Muscle layer of duodenum (tissue), 2 donors: ENCODE measurements around the gene RNASEH1.

Source experiments
- H3K27ac ChIP-seq: one replicate; pipeline ENCODE4 v1.7.0; 2013; ENCODE audit warnings: mild to moderate bottlenecking, low read length
- H3K27me3 ChIP-seq: one replicate; pipeline ENCODE4 v1.7.0; 2013; ENCODE audit warnings: low read depth, mild to moderate bottlenecking, control low read depth, low read length
- H3K36me3 ChIP-seq, 2 donors: one replicate each; pipeline ENCODE4 v1.7.0; 2013; ENCODE audit warnings: low read length in 2 of 2, control low read depth in 1 of 2, mild to moderate bottlenecking in 1 of 2; ENCODE audit not compliant: insufficient read depth in 2 of 2, control insufficient read depth in 1 of 2
- H3K4me1 ChIP-seq, 2 donors: one replicate each; pipeline ENCODE4 v1.7.0; 2013; ENCODE audit warnings: low read length in 2 of 2, mild to moderate bottlenecking in 2 of 2, control low read depth in 1 of 2, moderate library complexity in 1 of 2; ENCODE audit not compliant: insufficient read depth in 2 of 2, control insufficient read depth in 1 of 2
- H3K4me3 ChIP-seq, 2 donors: one replicate each; pipeline ENCODE4 v1.7.0; 2013; ENCODE audit warnings: low read length in 2 of 2, low read depth in 1 of 2, mild to moderate bottlenecking in 1 of 2
- H3K9me3 ChIP-seq, 2 donors: one replicate each; pipeline ENCODE4 v1.7.0; 2013; ENCODE audit warnings: low read length in 2 of 2, control low read depth in 1 of 2, mild to moderate bottlenecking in 1 of 2; ENCODE audit not compliant: control insufficient read depth in 1 of 2
- donor health status: healthy.

Gene RNASEH1

DNA sequence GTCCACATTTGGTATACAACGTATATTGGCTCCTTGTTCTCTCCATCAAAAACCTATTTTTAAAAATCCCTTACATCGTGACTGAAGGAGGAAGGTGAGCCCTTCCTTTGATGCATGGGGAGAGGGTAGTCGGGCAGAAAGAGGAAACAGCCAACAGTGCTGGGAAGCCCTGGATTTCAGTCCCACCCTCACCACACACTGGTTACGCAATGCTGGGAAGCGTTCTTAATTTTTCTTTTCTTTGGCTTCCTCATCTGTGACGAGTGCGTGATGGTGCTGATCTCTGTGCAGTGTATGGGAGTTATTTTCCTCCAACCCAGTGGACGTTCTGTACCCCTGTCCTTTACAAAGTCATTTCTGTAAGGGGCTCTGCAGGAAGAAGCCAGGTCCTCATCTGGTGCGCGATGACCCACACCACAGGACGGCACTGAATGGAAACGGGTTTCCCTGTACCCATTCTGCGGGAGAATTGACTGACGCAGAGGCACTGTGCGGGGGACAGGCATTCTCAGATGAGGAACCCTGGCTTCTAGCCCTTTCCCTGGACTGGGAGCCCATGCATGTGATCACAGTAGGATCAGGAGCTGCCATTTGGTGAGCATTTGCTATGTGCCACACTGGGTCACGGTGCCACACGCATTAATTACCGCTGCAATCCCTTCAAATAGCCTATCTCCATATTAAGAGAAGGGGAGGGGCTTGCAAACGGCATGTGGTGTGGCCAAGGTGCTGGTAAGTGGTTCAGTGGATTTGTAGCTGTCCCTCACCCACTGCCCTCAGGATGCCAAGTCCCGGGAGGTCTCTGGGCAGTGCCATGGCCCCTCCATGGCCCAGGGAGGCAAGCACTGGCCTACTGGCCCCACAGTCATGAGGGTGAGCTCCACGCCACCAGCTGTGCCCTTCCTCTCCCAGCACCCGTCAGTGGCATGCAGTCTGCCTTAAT, 41.0 kb upstream of the RNASEH1 start:
- peaks cover 0 to under 1% of the 10 kb centered on the region in 2 donors for H3K4me1 ChIP-seq
- H3K27me3 ChIP-seq, result no peaks in the 10 kb centered on the region
- no peak overlapping the region for H3K4me3 ChIP-seq
- H3K27ac ChIP-seq, result no peak overlapping the region
- H3K36me3 ChIP-seq, result no peaks in the 10 kb centered on the region
- H3K9me3 ChIP-seq, result no peaks in the 10 kb centered on the region

DNA sequence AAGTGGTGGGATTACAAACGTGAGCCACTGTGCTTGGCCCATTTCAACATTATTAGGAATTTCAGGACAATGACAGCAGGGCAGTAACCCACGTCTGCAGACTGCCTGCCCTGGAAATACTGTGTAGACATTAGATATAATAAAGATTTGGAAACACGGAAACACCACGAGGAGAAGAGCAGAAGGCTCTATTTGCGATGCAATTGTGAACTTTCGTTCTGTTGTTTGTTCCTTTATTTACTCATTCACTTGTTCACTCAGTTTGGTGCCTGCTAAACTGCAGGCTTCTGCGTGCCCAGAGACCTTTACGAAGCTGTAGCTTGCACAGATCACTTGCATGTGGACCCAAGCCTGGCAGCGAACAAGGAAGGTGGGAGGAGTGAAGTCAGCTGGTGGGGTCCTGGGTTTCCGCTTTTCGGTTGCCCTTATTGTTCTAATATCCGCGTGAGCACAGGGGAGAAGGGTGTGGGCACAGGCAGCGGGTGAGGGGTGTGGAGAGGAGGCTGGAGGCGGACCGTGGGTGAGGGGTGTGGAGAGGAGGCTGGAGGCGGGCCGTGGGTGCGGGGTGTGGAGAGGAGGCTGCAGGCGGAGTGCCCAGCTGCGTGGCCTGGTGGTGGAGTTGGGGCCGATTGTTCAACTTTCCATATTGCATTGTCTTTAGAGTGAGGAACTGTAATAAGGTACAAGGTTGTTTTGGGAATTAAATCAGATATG, 40.2 kb upstream of the RNASEH1 start:
- Histone ChIP-seq H3K4me1 (no peaks in the 10 kb centered on the region), H3K36me3 (no peaks in the 10 kb centered on the region), H3K27ac (no peak overlapping the region), H3K9me3 (no peaks in the 10 kb centered on the region), H3K4me3 (no peak overlapping the region), H3K27me3 (no peaks in the 10 kb centered on the region)

DNA sequence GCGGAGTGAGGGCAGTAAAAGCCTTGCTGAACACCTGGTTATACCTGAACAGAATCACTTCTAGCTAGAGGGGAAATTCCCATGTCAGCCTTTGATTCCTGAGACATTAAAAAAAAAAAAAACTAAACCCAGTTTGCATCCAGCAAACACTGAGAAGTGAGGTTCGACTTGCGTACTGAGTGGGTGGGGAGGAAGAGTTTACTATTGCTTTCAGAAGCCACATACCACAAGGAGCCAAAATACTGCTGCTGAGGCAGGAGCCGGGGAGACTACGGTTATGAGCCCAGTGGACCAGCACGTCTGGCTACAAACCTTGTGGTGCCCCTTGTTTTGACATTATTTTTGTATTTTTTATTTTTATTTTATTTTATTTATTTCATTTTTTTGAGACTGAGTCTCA, 39.4 kb upstream of the RNASEH1 start:
- Histone ChIP-seq H3K36me3 (no peaks in the 10 kb centered on the region), H3K27me3 (no peaks in the 10 kb centered on the region), H3K4me3 (no peak overlapping the region), H3K27ac (no peak overlapping the region), H3K9me3 (no peaks in the 10 kb centered on the region), H3K4me1 (no peaks in the 10 kb centered on the region)

DNA sequence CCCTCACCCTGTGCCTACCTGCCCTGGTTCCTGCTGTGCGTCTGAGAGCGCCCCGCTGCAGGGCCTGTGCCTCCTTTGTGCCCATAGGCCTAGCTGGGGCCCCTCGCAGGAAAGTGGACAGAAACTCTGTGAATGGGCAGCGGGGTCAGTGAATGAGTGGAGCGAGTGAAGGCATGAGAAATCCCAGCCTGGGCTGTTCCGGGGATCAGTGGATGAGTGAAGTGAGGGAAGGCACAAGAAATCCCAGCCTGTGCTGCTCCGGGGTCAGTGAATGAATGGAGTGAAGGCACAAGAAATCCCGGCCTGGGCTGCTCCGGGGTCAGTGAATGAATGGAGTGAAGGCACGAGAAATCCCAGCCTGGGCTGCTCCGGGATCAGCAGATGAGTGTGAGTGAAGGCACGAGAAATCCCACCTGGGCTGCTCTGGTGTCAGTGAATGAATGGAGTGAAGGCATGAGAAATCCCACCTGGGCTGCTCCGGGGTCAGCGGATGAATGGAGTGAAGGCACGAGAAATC, 38.8 kb upstream of the RNASEH1 start:
- H3K4me1 ChIP-seq, result no peaks in the 10 kb centered on the region

DNA sequence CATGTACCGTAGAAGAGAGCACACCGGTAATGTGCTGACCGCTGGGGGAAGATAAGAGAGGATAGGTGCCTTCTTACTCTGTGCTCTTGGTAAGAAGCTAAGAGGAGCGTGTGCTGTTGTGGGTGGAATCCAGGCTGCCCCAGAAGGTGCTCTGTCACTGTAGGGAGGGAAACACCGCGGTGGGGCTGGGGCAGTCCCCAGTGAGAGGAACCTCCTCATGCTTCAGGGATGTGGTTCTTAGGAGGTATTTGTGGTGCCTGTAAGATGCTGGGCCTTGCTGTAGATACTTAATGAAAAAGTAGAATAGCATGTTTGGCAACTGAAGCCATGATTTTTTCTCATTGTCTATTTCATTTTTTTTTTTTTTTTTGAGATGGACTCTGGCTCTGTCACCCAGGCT, 37.9 kb upstream of the RNASEH1 start:
- Histone ChIP-seq H3K27me3 (no peaks in the 10 kb centered on the region), H3K4me3 (no peak overlapping the region), H3K4me1 (no peaks in the 10 kb centered on the region), H3K9me3 (no peaks in the 10 kb centered on the region), H3K36me3 (no peaks in the 10 kb centered on the region), H3K27ac (no peak overlapping the region)

More for the DNA sequence above, 38.8 kb upstream of the RNASEH1 start:
- no peaks in the 10 kb centered on the region for H3K36me3 ChIP-seq
- H3K9me3 ChIP-seq, result no peaks in the 10 kb centered on the region
- no peaks in the 10 kb centered on the region for H3K27me3 ChIP-seq
- no peak overlapping the region for H3K4me3 ChIP-seq
- H3K27ac ChIP-seq, result no peak overlapping the region

DNA sequence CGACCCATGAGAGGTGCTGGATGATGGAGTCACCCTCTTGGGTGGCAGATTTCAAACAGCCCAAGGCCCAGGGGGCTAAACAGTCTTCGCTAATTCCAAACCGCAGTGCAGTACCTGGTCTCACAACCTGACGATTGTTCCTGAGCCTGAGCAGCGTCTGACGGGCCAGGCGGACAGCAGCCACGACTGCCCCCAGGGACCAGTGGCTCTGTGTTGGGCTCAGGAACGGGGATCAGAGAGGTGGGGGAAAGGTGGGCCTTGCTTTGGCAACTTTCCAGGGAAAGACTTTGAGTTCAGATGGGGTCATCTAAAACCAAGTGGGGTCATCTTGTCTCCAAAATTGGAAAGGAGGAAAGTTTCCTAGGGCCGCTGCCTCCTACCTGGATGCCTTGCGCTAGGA, 37.3 kb upstream of the RNASEH1 start:
- peak overlapping the region in 1 of 2 donors; percentile 38 for H3K4me3 ChIP-seq
- H3K36me3 ChIP-seq, result no peaks in the 10 kb centered on the region
- H3K27ac ChIP-seq, result no peak overlapping the region

DNA sequence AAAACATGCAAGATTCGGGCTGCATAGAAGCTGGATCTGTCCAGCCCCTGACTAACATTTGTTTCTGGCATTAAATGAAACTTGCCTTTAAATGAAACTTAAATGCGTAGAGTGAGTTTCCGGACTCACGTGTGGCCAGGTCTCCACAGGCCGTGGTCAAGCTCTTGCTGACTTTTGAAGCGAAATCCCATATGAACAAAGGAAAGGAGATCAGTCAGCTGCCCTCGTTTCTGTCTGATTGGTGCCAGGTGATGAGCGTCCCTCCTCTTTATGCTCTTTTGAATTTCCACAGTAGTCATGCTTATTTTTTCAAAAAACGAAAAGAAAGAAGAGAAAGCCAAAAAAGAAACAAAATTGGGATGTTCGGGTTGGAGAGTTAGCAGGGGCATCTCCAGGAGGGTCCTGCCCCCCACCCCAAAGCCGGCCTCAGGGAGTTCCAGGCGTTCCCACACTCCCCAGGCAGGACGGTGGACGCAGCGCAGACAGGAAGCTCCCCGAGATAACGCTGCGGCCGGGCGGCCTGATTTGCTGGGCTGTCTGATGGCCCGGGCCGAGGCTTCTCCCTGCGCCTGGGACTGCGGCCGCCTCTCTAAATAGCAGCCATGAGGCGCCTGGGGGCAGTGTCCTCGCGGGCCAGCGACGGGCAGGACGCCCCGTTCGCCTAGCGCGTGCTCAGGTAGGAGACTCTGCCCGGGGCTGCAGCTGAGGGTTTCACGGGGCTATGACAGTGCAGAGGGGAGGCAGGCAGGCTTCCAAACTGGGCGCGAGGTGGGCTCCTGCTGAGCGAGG, 36.6 kb upstream of the RNASEH1 start, which contains the start of gene COLEC11:
COLEC11 (plus strand) TSS at position 620 of the 789 bp plus-strand sequence. CDS start 9,229 bp downstream, outside the sequence.
- no peaks in the 10 kb centered on the region for H3K27me3 ChIP-seq
- no peak within 1 kb of the TSS for H3K27ac ChIP-seq
- no peaks in the 10 kb centered on the region for H3K9me3 ChIP-seq
- H3K4me3 ChIP-seq, result peak within 1 kb of the TSS in 1 of 2 donors; percentile 38
- no peaks in the 10 kb centered on the region for H3K4me1 ChIP-seq
- no peaks in the 10 kb centered on the region for H3K36me3 ChIP-seq

More for the DNA sequence above, 37.3 kb upstream of the RNASEH1 start:
- Histone ChIP-seq H3K4me1 (no peaks in the 10 kb centered on the region), H3K27me3 (no peaks in the 10 kb centered on the region), H3K9me3 (no peaks in the 10 kb centered on the region)

DNA sequence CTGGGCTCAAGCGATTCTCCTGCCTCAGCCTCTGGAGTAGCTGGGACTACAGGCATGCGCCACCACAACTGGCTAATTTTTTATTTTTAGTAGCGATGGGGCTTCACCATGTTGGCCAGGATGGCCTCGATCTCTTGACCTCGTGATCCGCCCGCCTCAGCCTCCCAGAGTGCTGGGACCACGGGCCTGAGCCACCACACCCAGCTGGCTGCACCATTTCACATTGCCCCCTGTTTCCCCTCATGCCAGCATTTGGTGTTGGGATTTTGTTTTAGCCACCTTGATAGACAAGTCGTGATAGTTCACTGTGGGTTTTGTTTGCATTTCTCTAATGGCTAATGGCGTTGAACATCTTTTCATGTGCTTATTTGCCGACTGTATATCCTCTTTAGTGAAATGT, 31.0 kb upstream of the RNASEH1 start:
- H3K9me3 ChIP-seq, result no peaks in the 10 kb centered on the region
- no peak overlapping the region for H3K4me3 ChIP-seq
- no peak overlapping the region for H3K27ac ChIP-seq
- H3K36me3 ChIP-seq, result no peaks in the 10 kb centered on the region
- no peaks in the 10 kb centered on the region for H3K27me3 ChIP-seq
- peaks cover 0 to 5% of the 10 kb centered on the region in 2 donors for H3K4me1 ChIP-seq

DNA sequence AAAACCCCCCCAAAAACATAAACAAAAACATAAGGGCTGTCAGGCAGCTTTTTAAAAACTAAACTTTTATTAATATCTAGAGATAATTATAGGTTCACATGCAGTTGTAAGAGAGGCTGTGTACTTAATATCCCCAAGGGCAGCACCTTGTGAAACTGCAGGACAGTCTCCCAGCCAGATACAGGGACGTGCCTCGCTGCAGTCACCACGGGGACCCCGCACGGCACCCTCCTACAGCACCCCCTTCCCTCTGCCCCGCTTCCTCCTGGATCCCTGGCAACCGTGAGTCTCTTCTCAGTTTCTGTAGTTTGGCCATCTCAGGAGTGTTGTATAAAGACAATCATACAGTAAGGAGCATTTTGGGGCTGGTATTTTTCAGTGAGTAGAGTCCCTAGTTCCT, 30.0 kb upstream of the RNASEH1 start:
- H3K27ac ChIP-seq, result no peak overlapping the region

DNA sequence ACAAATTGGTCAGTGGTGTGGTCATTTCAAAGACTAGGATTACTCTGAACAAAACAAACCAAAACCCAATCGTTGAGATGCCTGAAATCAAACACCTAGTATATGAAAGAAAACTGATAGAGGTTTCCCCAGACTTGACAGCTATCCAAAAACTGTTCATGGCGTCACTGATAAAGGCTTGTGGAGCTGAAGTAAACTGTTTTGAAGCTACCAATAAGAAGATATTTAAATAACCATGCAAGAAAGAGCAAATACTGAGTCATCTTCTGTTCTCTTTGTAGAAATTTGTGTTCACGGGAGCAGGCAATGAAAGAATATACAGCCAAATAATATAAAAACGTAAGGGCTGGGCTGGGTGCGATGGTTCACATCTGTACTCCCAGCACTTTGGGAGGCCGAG, 29.3 kb upstream of the RNASEH1 start:
- Histone ChIP-seq H3K9me3 (no peaks in the 10 kb centered on the region), H3K4me1 (peaks cover 0 to 5% of the 10 kb centered on the region in 2 donors), H3K4me3 (no peak overlapping the region), H3K27ac (no peak overlapping the region), H3K27me3 (no peaks in the 10 kb centered on the region), H3K36me3 (peaks cover 3 to 4% of the 10 kb centered on the region in 2 donors)

More for the DNA sequence above, 30.0 kb upstream of the RNASEH1 start:
- Histone ChIP-seq H3K4me1 (peaks cover 0 to 5% of the 10 kb centered on the region in 2 donors), H3K4me3 (no peak overlapping the region), H3K36me3 (peaks cover 0 to 3% of the 10 kb centered on the region in 2 donors), H3K27me3 (no peaks in the 10 kb centered on the region), H3K9me3 (no peaks in the 10 kb centered on the region)
